ENCODE results near the gene ZNF611.

Gene ZNF611

GRCh38 chr19:52669586-52669985 is 65.3 kb downstream of the ZNF611 start:
- TF ChIP-seq CTCF (IDR thresholded peaks at IDR 0.05; ENCODE audit: low read depth, low read length, missing control alignments), result no peak
- no peak overlapping the region for H3K4me3 ChIP-seq (replicated peaks; ENCODE audit: low read depth, low read length)
- DNase-seq (ENCODE audit: extremely low read depth, low read depth), result no peak

- H3K4me3 ChIP-seq (replicated peaks; ENCODE audit: low read depth, low read length), result no peak overlapping the region
- no peak for TF ChIP-seq CTCF (IDR thresholded peaks at IDR 0.05; ENCODE audit: low read depth, low read length, missing control alignments)
- DNase-seq (ENCODE audit: extremely low read depth, low read depth), result no peak
These were observed 66.9 kb downstream of the ZNF611 start for GRCh38 chr19:52667972-52668371.

- TF ChIP-seq CTCF (IDR thresholded peaks at IDR 0.05; ENCODE audit: low read depth, low read length, missing control alignments), result no peak
- no peak for DNase-seq (ENCODE audit: extremely low read depth, low read depth)
- H3K4me3 ChIP-seq (replicated peaks; ENCODE audit: low read depth, low read length), result no peak overlapping the region
These were observed 68.3 kb downstream of the ZNF611 start for GRCh38 chr19:52666506-52666905.

GRCh38 chr19:52665529-52665928 is 69.3 kb downstream of the ZNF611 start:
- no peak for DNase-seq (ENCODE audit: extremely low read depth, low read depth)
- TF ChIP-seq CTCF (IDR thresholded peaks at IDR 0.05; ENCODE audit: low read depth, low read length, missing control alignments), result no peak
- H3K4me3 ChIP-seq (replicated peaks; ENCODE audit: low read depth, low read length), result no peak overlapping the region

- H3K4me3 ChIP-seq (replicated peaks; ENCODE audit: low read depth, low read length), result no peak overlapping the region
- TF ChIP-seq CTCF (IDR thresholded peaks at IDR 0.05; ENCODE audit: low read depth, low read length, missing control alignments), result no peak
- DNase-seq (ENCODE audit: extremely low read depth, low read depth), result no peak
These were observed 69.8 kb downstream of the ZNF611 start for GRCh38 chr19:52665027-52665426.

GRCh38 chr19:52664461-52664860 is 70.4 kb downstream of the ZNF611 start:
- no peak for TF ChIP-seq CTCF (IDR thresholded peaks at IDR 0.05; ENCODE audit: low read depth, low read length, missing control alignments)
- no peak overlapping the region for H3K4me3 ChIP-seq (replicated peaks; ENCODE audit: low read depth, low read length)
- DNase-seq (ENCODE audit: extremely low read depth, low read depth), result no peak

GRCh38 chr19:52662631-52663030 is 72.2 kb downstream of the ZNF611 start:
- no peak overlapping the region for H3K4me3 ChIP-seq (replicated peaks; ENCODE audit: low read depth, low read length)
- no peak for DNase-seq (ENCODE audit: extremely low read depth, low read depth)
- no peak for TF ChIP-seq CTCF (IDR thresholded peaks at IDR 0.05; ENCODE audit: low read depth, low read length, missing control alignments)

All from HFF-Myc (cell line).